Measurements from ENCODE around the gene MFSD12. TPM values are rescaled to one million over a fixed set of nuclear protein-coding genes. Genes with fewer than 3 reads are reported as not detected.
"Not testable (repeated sequence)": the region's sequence is repeated elsewhere in the genome, so short reads cannot be mapped to it uniquely, and the experiment has no call there.

Gene MFSD12
- polyA plus RNA-seq, 1 donor, result 31.0 TPM

- DNase-seq, result no peak
These were observed 20.8 kb downstream of the MFSD12 start for GRCh38 chr19:3536429-3537100.

GRCh38 chr19:3535981-3536380, 21.4 kb downstream of the MFSD12 start:
- no peak for DNase-seq

GRCh38 chr19:3535563-3535965, 21.8 kb downstream of the MFSD12 start:
- DNase-seq, result no peak

- no peak for DNase-seq
These were observed 22.2 kb downstream of the MFSD12 start for GRCh38 chr19:3535235-3535535.

GRCh38 chr19:3534375-3535234, 22.8 kb downstream of the MFSD12 start:
- no peak for DNase-seq

GRCh38 chr19:3533563-3534216, 23.7 kb downstream of the MFSD12 start:
- no peak for DNase-seq

GRCh38 chr19:3533033-3533432, 24.4 kb downstream of the MFSD12 start:
- DNase-seq, result no peak

- DNase-seq, result no peak
These were observed 25.1 kb downstream of the MFSD12 start for GRCh38 chr19:3532154-3532786.

GRCh38 chr19:3531716-3532115, 25.7 kb downstream of the MFSD12 start:
- no peak for DNase-seq

GRCh38 chr19:3530389-3530788, 27.0 kb downstream of the MFSD12 start:
- no peak for DNase-seq

GRCh38 chr19:3529299-3529698, 28.1 kb downstream of the MFSD12 start:
- not testable (repeated sequence) for DNase-seq

GRCh38 chr19:3528539-3529211, 28.7 kb downstream of the MFSD12 start:
- no peak for DNase-seq

- no peak for DNase-seq
These were observed 29.3 kb downstream of the MFSD12 start for GRCh38 chr19:3528080-3528479.

GRCh38 chr19:3527238-3527910, 30.0 kb downstream of the MFSD12 start:
- DNase-seq, result no peak

GRCh38 chr19:3526507-3527237, 30.7 kb downstream of the MFSD12 start:
- DNase-seq, result no peak

GRCh38 chr19:3524904-3525451, 32.4 kb downstream of the MFSD12 start:
- no peak for DNase-seq

GRCh38 chr19:3524078-3524842, 33.1 kb downstream of the MFSD12 start:
- DNase-seq, result no peak

- DNase-seq, result no peak
These were observed 33.9 kb downstream of the MFSD12 start for GRCh38 chr19:3523361-3524077.

All from hindlimb muscle (tissue), 1 donor.